H1 (cell line): Measurements from ENCODE around the gene SLC23A3. TPM values are rescaled to one million over a fixed set of nuclear protein-coding genes. Genes with fewer than 3 reads are reported as not detected.

Source experiments
- CTCF ChIA-PET: fragments of 300-600 bp; sonication (Branson Sonifier 250); formaldehyde crosslinking; loops from one replicate; lab custom pipeline; 2021; ENCODE audit not compliant: partially characterized antibody; lab: Charles Lee
- POLR2A ChIA-PET: fragments of 300-600 bp; sonication (Branson Sonifier 250); formaldehyde crosslinking; loops from one replicate; lab custom pipeline; 2021; ENCODE audit warnings: inconsistent platforms; ENCODE audit not compliant: partially characterized antibody; lab: Charles Lee
- DNase-seq, 2 experiments: peaks; one replicate each; pipeline versions ENCODE4 v3.0.0 to v3.0.0-alpha.2; 2010 to 2022; ENCODE audit warnings: low spot score in 2 of 2, low read depth in 1 of 2, mixed read lengths in 1 of 2
- FAIRE-seq: peaks from 2 replicates; lab custom pipeline; 2011; peaks lifted over from hg19 to GRCh38; lab: Jason Lieb, UNC
- H2AFZ ChIP-seq: 2 replicates; pipeline ENCODE4 v1.8.1; 2012; ENCODE audit warnings: low read length, inconsistent platforms
- H2AK5ac ChIP-seq: 2 replicates; pipeline ENCODE4 v1.6.1; 2013; ENCODE audit warnings: low read depth, low read length
- H2BK120ac ChIP-seq: replicated peaks from 2 replicates; pipeline ENCODE3; 2013; ENCODE audit warnings: low read depth, low read length, inconsistent platforms
- H2BK12ac ChIP-seq: 2 replicates; pipeline ENCODE4 v1.6.1; 2013; ENCODE audit warnings: low read depth, low read length
- H2BK15ac ChIP-seq: 2 replicates; pipeline ENCODE4 v1.6.1; 2013; ENCODE audit warnings: low read length
- H2BK20ac ChIP-seq: 2 replicates; pipeline ENCODE4 v1.6.1; 2013; ENCODE audit warnings: low read length
- H2BK5ac ChIP-seq: 2 replicates; pipeline ENCODE4 v1.6.1; 2013; ENCODE audit warnings: low read depth, low read length
- H3K14ac ChIP-seq: 2 replicates; pipeline ENCODE4 v1.6.1; 2013; ENCODE audit warnings: inconsistent platforms; ENCODE audit not compliant: insufficient read length
- H3K18ac ChIP-seq: 2 replicates; pipeline ENCODE4 v1.6.1; 2013; ENCODE audit warnings: low read length; ENCODE audit errors: extremely low read depth
- H3K23ac ChIP-seq: 2 replicates; pipeline ENCODE4 v1.6.1; 2013; ENCODE audit warnings: inconsistent platforms; ENCODE audit not compliant: insufficient read length
- H3K23me2 ChIP-seq: 2 replicates; pipeline ENCODE4 v1.6.1; 2013; ENCODE audit warnings: low read depth, low read length
- H3K27ac ChIP-seq: 2 replicates; pipeline ENCODE4 v1.6.1; 2011; ENCODE audit warnings: low read depth, low read length, inconsistent platforms
- H3K27me3 ChIP-seq, 4 experiments: replicated peaks in 1 of 4; 1 replicate in 1 of 4; 2 replicates in 3 of 4; pipeline versions ENCODE4 v1.6.1 to v1.8.1; 2011 to 2013; ENCODE audit warnings: low read length in 3 of 4, mild to moderate bottlenecking in 3 of 4, inconsistent platforms in 2 of 4, mixed read lengths in 2 of 4, moderate library complexity in 1 of 4; ENCODE audit not compliant: control insufficient read depth in 3 of 4, insufficient read depth in 3 of 4; ENCODE audit errors: extremely low read depth in 1 of 4
- H3K36me3 ChIP-seq, 4 experiments: 2 replicates each; pipeline versions ENCODE4 v1.6.1 to v1.8.1; 2011 to 2013; ENCODE audit warnings: mild to moderate bottlenecking in 4 of 4, low read length in 3 of 4, moderate library complexity in 2 of 4, control low read depth in 1 of 4, inconsistent platforms in 1 of 4; ENCODE audit not compliant: insufficient read depth in 4 of 4, control insufficient read depth in 2 of 4
- H3K4ac ChIP-seq: replicated peaks from 2 replicates; pipeline ENCODE3; 2013; ENCODE audit warnings: low read length, low read depth, mixed read lengths, inconsistent platforms; ENCODE audit not compliant: insufficient read length
- H3K4me1 ChIP-seq, 4 experiments: replicated peaks in 1 of 4; 1 replicate in 1 of 4; 2 replicates in 3 of 4; pipeline versions ENCODE4 v1.6.1 to v1.8.1; 2011 to 2013; ENCODE audit warnings: low read length in 3 of 4, inconsistent platforms in 2 of 4, mixed read lengths in 1 of 4; ENCODE audit not compliant: insufficient read depth in 4 of 4, control insufficient read depth in 3 of 4
- H3K4me2 ChIP-seq, 2 experiments: 2 replicates each; pipeline versions ENCODE4 v1.6.1 to v1.8.1; 2011 to 2013; ENCODE audit warnings: low read depth in 2 of 2, low read length in 2 of 2, control low read depth in 1 of 2, inconsistent platforms in 1 of 2, mild to moderate bottlenecking in 1 of 2; ENCODE audit not compliant: insufficient read depth in 1 of 2
- H3K4me3 ChIP-seq, 4 experiments: fragments of 200-600, 300-600 bp in 1 of 4; sonication (generic), shearing (Covaris generic), sonication (Bioruptor Twin) in 1 of 4; 2 replicates each; pipeline versions ENCODE4 v1.5.1 to v1.8.1; 2011 to 2016; ENCODE audit warnings: low read length in 4 of 4, low read depth in 3 of 4, control low read depth in 2 of 4, inconsistent platforms in 2 of 4, mild to moderate bottlenecking in 2 of 4, mixed read lengths in 1 of 4, moderate library complexity in 1 of 4; ENCODE audit not compliant: insufficient read depth in 2 of 4; ENCODE audit errors: extremely low read depth in 1 of 4
- H3K56ac ChIP-seq: replicated peaks from 2 replicates; pipeline ENCODE3; 2013; ENCODE audit warnings: low read depth, mild to moderate bottlenecking, mixed read lengths, low read length, inconsistent platforms; ENCODE audit not compliant: insufficient read length
- H3K79me1 ChIP-seq: 2 replicates; pipeline ENCODE4 v1.6.1; 2013; ENCODE audit warnings: low read depth, low read length, control low read depth
- H3K79me2 ChIP-seq, 2 experiments: 2 replicates each; pipeline versions ENCODE4 v1.6.1 to v1.8.1; 2012 to 2013; ENCODE audit warnings: low read length in 2 of 2, mild to moderate bottlenecking in 2 of 2, inconsistent platforms in 1 of 2; ENCODE audit not compliant: insufficient read depth in 2 of 2, control insufficient read depth in 1 of 2
- H3K9ac ChIP-seq, 4 experiments: replicated peaks in 1 of 4; 1 replicate in 1 of 4; 2 replicates in 3 of 4; pipeline versions ENCODE4 v1.6.1 to v1.8.1; 2011 to 2013; ENCODE audit warnings: low read depth in 3 of 4, low read length in 3 of 4, control low read depth in 2 of 4, mild to moderate bottlenecking in 2 of 4, moderate library complexity in 2 of 4, inconsistent platforms in 1 of 4; ENCODE audit errors: extremely low read depth in 1 of 4
- H3K9me3 ChIP-seq, 2 experiments: 2 replicates each; pipeline versions ENCODE4 v1.6.1 to v1.8.1; 2012 to 2013; ENCODE audit warnings: mild to moderate bottlenecking in 2 of 2, moderate library complexity in 2 of 2, control low read depth in 1 of 2, inconsistent platforms in 1 of 2, low read depth in 1 of 2, low read length in 1 of 2, mixed read lengths in 1 of 2; ENCODE audit not compliant: insufficient read depth in 2 of 2
- H4K20me1 ChIP-seq, 2 experiments: replicated peaks in 1 of 2; 2 replicates each; pipeline versions ENCODE3 to v1.8.1; 2011 to 2013; ENCODE audit warnings: inconsistent platforms in 2 of 2, low read length in 2 of 2, mild to moderate bottlenecking in 1 of 2; ENCODE audit not compliant: insufficient read depth in 2 of 2, control insufficient read depth in 1 of 2
- H4K5ac ChIP-seq: 2 replicates; pipeline ENCODE4 v1.6.1; 2013; ENCODE audit warnings: low read length, low read depth, mixed read lengths, inconsistent platforms; ENCODE audit not compliant: insufficient read length
- H4K8ac ChIP-seq: 2 replicates; pipeline ENCODE4 v1.8.0; 2013; ENCODE audit warnings: mild to moderate bottlenecking, moderate library complexity, low read length, inconsistent platforms; ENCODE audit not compliant: insufficient read depth; ENCODE audit errors: extremely low read depth
- H4K91ac ChIP-seq: replicated peaks from 2 replicates; pipeline ENCODE3; 2013; ENCODE audit warnings: low read length, mixed read lengths, inconsistent platforms; ENCODE audit not compliant: insufficient read length
- EGR1 ChIP-seq: IDR thresholded peaks from 2 replicates; pipeline ENCODE4 v1.6.1; 2011; ENCODE audit warnings: low read depth, low read length, borderline replicate concordance
- RBBP5 ChIP-seq: IDR thresholded peaks from 2 replicates; pipeline ENCODE4 v1.7.1; 2012; ENCODE audit warnings: low read depth, mild to moderate bottlenecking, inconsistent platforms, low read length, moderate library complexity, borderline replicate concordance
- WGBS, 2 experiments: shearing (Covaris generic) in 1 of 2; methylation state at CpG; one replicate each; pipeline versions ENCODE4 v1.1.6 to v1.1.7; 2013 to 2015; ENCODE audit warnings: low lambda C conversion rate in 2 of 2, mixed read lengths in 2 of 2, inconsistent platforms in 1 of 2, low coverage in 1 of 2, missing lambda C conversion rate in 1 of 2; ENCODE audit not compliant: insufficient replicate concordance in 2 of 2, insufficient coverage in 1 of 2, insufficient read length in 1 of 2; ENCODE audit errors: extremely low coverage in 1 of 2, missing lambda C conversion rate in 1 of 2; 5-methylcytosine and 5-hydroxymethylcytosine counted together
- polyA plus RNA-seq, 7 experiments: library from polyadenylated mRNA; depleted of rRNA in 3 of 7; stranded (reverse) in 5 of 7; unstranded in 2 of 7; fragments of >200 nt in 5 of 7; fragments of 200-250 nt in 2 of 7; gene quantifications; 1 replicate in 5 of 7; 2 replicates in 1 of 7; 4 replicates in 1 of 7; pipeline versions ENCODE4 v1.2.1 to v1.2.3, GENCODE V29; 2011 to 2013; ENCODE audit warnings: missing spikeins in 2 of 7, mixed read lengths in 2 of 7
- total RNA-seq: library from RNA; stranded (reverse); fragmentation: NEBNext Ultra II Directional; extraction: Animal tissue kit (Norgen Biotek cat#: 25700); gene quantifications from 2 replicates; pipeline ENCODE4 v1.2.1, GENCODE V29; 2021

SLC23A3 gene
- total and polyA plus RNA-seq, 2 of the 8 experiments (the other 6 are each of a cell fraction or from before 2014, with no cell fraction given): 0.35 to 0.84 TPM

DNA sequence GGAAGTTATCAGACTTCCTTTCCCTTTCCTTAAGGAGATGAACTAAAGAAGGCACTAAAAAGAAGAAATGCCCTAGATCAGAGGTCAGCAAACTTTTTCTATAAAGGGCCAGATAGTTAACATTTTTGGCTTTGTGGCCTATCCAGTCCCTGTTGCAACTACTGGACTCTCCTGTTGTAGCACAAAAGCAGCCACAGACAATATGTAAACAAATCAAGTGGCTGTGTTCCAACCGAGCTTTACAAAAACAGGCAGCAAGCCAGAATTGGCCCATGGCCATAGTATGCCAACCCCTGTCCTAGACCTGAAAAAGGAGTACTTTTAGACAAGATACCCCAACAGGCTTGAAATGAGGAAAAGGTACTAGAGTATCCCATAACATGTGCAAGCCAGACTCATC, 20.2 kb downstream of the SLC23A3 start:
- Histone ChIP-seq H3K79me2 (no peaks in the 10 kb centered on the region), H2BK120ac (no peak overlapping the region), H3K18ac (no peak overlapping the region), H3K79me1 (no peaks in the 10 kb centered on the region), H2AK5ac (no peak overlapping the region), H3K23me2 (no peaks in the 10 kb centered on the region), H3K4ac (no peak overlapping the region), H4K5ac (no peak overlapping the region), H4K91ac (no peak overlapping the region), H2AFZ (no peak overlapping the region), H3K14ac (no peak overlapping the region), H4K8ac (no peak overlapping the region), H4K20me1 (peaks cover 0 to 2% of the 10 kb centered on the region in 2 experiments), H3K4me3 (no peak overlapping the region), H2BK20ac (no peak overlapping the region), H2BK15ac (no peak overlapping the region), H3K56ac (no peak overlapping the region), H3K9me3 (no peaks in the 10 kb centered on the region), H2BK5ac (no peak overlapping the region), H3K4me2 (no peak overlapping the region), H3K4me1 (no peaks in the 10 kb centered on the region), H2BK12ac (no peak overlapping the region), H3K27ac (no peak overlapping the region), H3K9ac (no peak overlapping the region), H3K23ac (no peak overlapping the region), H3K27me3 (no peaks in the 10 kb centered on the region), H3K36me3 (peaks cover 0 to 12% (median under 1%) of the 10 kb centered on the region in 4 experiments; a peak in 5 of 8 replicates)
- ChIA-PET CTCF (interaction anchor here (0.6 to 12.5 kb wide), 14 partner anchors 10 to 274 kb away, joined by 3 to 149 read pairs (median 6); no protein-coding TSS in a partner anchor), POLR2A (interaction anchor here (0.6 kb wide), 1 partner anchor 123 kb away, joined by 3 read pairs; no protein-coding TSS in a partner anchor)
- TF ChIP-seq EGR1 (no peak), RBBP5 (no peak)
- FAIRE-seq: no peak
- DNase-seq: no peak
- 81% methylated on average over 1 of the region's 1 CpG; no CpG with 5 or more reads in 1 of the 2 experiments for WGBS, 2 experiments
